Mesendoderm (in vitro differentiated cells): ENCODE measurements around the gene MOGAT1.
"Not testable (repeated sequence)": the region's sequence is repeated elsewhere in the genome, so short reads cannot be mapped to it uniquely, and the experiment has no call there.

ENCODE experiments used
- DNase-seq: peaks from one replicate; pipeline ENCODE4 v3.0.0; 2013
- H2AK5ac ChIP-seq: 2 replicates; pipeline ENCODE4 v1.6.1; 2013; ENCODE audit warnings: low read length, inconsistent platforms
- H2BK120ac ChIP-seq: 2 replicates; pipeline ENCODE4 v1.6.1; 2013; ENCODE audit warnings: low read depth, mild to moderate bottlenecking, low read length, moderate library complexity, mixed read lengths
- H2BK15ac ChIP-seq: replicated peaks from 2 replicates; pipeline ENCODE4 v1.6.1; 2013; ENCODE audit warnings: low read depth, mild to moderate bottlenecking, moderate library complexity
- H2BK5ac ChIP-seq: 2 replicates; pipeline ENCODE4 v1.6.1; 2013; ENCODE audit warnings: low read length, inconsistent platforms
- H3K18ac ChIP-seq: 2 replicates; pipeline ENCODE4 v1.6.1; 2013; ENCODE audit warnings: mild to moderate bottlenecking, low read length, mixed read lengths
- H3K23ac ChIP-seq: one replicate; pipeline ENCODE4 v1.6.1; 2013; ENCODE audit warnings: low read length
- H3K27ac ChIP-seq: 2 replicates; pipeline ENCODE4 v1.5.1; 2013; ENCODE audit warnings: low read depth, mild to moderate bottlenecking, inconsistent platforms, low read length, moderate library complexity
- H3K27me3 ChIP-seq: 2 replicates; pipeline ENCODE4 v1.6.1; 2013; ENCODE audit warnings: low read length, control low read depth, mild to moderate bottlenecking, inconsistent platforms; ENCODE audit not compliant: insufficient read depth, poor library complexity
- H3K36me3 ChIP-seq: 2 replicates; pipeline ENCODE4 v1.6.1; 2013; ENCODE audit warnings: low read length, inconsistent platforms; ENCODE audit not compliant: control insufficient read depth, insufficient read depth
- H3K4ac ChIP-seq: one replicate; pipeline ENCODE4 v1.6.1; 2013; ENCODE audit warnings: low read depth, mild to moderate bottlenecking, low read length, moderate library complexity
- H3K4me1 ChIP-seq: 2 replicates; pipeline ENCODE4 v1.6.1; 2013; ENCODE audit warnings: low read depth, low read length, inconsistent platforms; ENCODE audit not compliant: control insufficient read depth
- H3K4me2 ChIP-seq: 2 replicates; pipeline ENCODE4 v1.6.1; 2013; ENCODE audit warnings: low read length
- H3K4me3 ChIP-seq: 2 replicates; pipeline ENCODE4 v1.5.1; 2013; ENCODE audit warnings: mild to moderate bottlenecking, low read length
- H3K56ac ChIP-seq: one replicate; pipeline ENCODE4 v1.6.1; 2013; ENCODE audit warnings: low read length
- H3K79me1 ChIP-seq: 2 replicates; pipeline ENCODE4 v1.6.1; 2013; ENCODE audit warnings: low read length, inconsistent platforms
- H3K79me2 ChIP-seq: 2 replicates; pipeline ENCODE4 v1.6.1; 2013; ENCODE audit warnings: mild to moderate bottlenecking, low read length; ENCODE audit not compliant: control insufficient read depth, insufficient read depth
- H3K9ac ChIP-seq: 2 replicates; pipeline ENCODE4 v1.6.1; 2013; ENCODE audit warnings: low read length, inconsistent platforms
- H4K5ac ChIP-seq: one replicate; pipeline ENCODE4 v1.6.1; 2013; ENCODE audit warnings: low read length
- H4K8ac ChIP-seq: one replicate; pipeline ENCODE4 v1.6.1; 2013; ENCODE audit warnings: low read depth, mild to moderate bottlenecking, control low read depth, low read length, moderate library complexity
- WGBS: extraction: QIAGEN DNeasy Blood & Tissue Kit; methylation state at CpG from one replicate; pipeline ENCODE4 v1.1.7; 2013; ENCODE audit warnings: low lambda C conversion rate, missing lambda C conversion rate; ENCODE audit not compliant: insufficient coverage; ENCODE audit errors: extremely low coverage; 5-methylcytosine and 5-hydroxymethylcytosine counted together

The MOGAT1 gene

GRCh38 chr2:222755593-222755992 lies 84.1 kb downstream of the MOGAT1 start:
- H3K9ac ChIP-seq, H4K8ac ChIP-seq, H2BK5ac ChIP-seq, H3K23ac ChIP-seq, H3K18ac ChIP-seq, H3K79me1 ChIP-seq, H3K79me2 ChIP-seq, H3K27ac ChIP-seq, H3K36me3 ChIP-seq, DNase-seq, H3K4me1 ChIP-seq, H3K56ac ChIP-seq, H4K5ac ChIP-seq, H3K4me2 ChIP-seq, H3K27me3 ChIP-seq, H2BK15ac ChIP-seq, H3K4ac ChIP-seq, H2AK5ac ChIP-seq, H2BK120ac ChIP-seq, H3K4me3 ChIP-seq: not testable (repeated sequence)
- no CpG with 5 or more reads among the region's 5 CpGs for WGBS

GRCh38 chr2:222756362-222756831 lies 84.9 kb downstream of the MOGAT1 start:
- H3K23ac ChIP-seq: no peak overlapping the region
- H2BK5ac ChIP-seq: no peak overlapping the region
- no peak overlapping the region for H3K18ac ChIP-seq
- H3K79me2 ChIP-seq: no peaks in the 10 kb centered on the region
- DNase-seq: no peak
- no peak overlapping the region for H2BK120ac ChIP-seq
- no peak overlapping the region for H3K4me2 ChIP-seq
- no peak overlapping the region for H3K27ac ChIP-seq
- no peak overlapping the region for H3K4ac ChIP-seq
- no peak overlapping the region for H3K4me3 ChIP-seq
- no peak overlapping the region for H3K56ac ChIP-seq
- H2BK15ac ChIP-seq: no peak overlapping the region
- H4K5ac ChIP-seq: no peak overlapping the region
- no CpG with 5 or more reads among the region's 3 CpGs for WGBS
- H3K4me1 ChIP-seq: peaks cover 2% of the 10 kb centered on the region
- no peak overlapping the region for H2AK5ac ChIP-seq
- H3K9ac ChIP-seq: no peak overlapping the region
- H3K36me3 ChIP-seq: no peaks in the 10 kb centered on the region
- no peaks in the 10 kb centered on the region for H3K79me1 ChIP-seq
- H4K8ac ChIP-seq: no peak overlapping the region
- no peaks in the 10 kb centered on the region for H3K27me3 ChIP-seq

- no peak overlapping the region for H3K56ac ChIP-seq
- no peak overlapping the region for H3K4ac ChIP-seq
- no peak overlapping the region for H3K23ac ChIP-seq
- peak; percentile 76 for DNase-seq
- no peak overlapping the region for H2BK120ac ChIP-seq
- H2AK5ac ChIP-seq: no peak overlapping the region
- no peak overlapping the region for H3K27ac ChIP-seq
- H4K5ac ChIP-seq: no peak overlapping the region
- no peak overlapping the region for H2BK15ac ChIP-seq
- no peaks in the 10 kb centered on the region for H3K79me2 ChIP-seq
- H3K79me1 ChIP-seq: no peaks in the 10 kb centered on the region
- no CpG with 5 or more reads among the region's 5 CpGs for WGBS
- H3K27me3 ChIP-seq: no peaks in the 10 kb centered on the region
- H3K36me3 ChIP-seq: no peaks in the 10 kb centered on the region
- H3K9ac ChIP-seq: no peak overlapping the region
- no peak overlapping the region for H3K4me2 ChIP-seq
- no peak overlapping the region for H3K18ac ChIP-seq
- peaks cover 2% of the 10 kb centered on the region for H3K4me1 ChIP-seq
- H3K4me3 ChIP-seq: no peak overlapping the region
- no peak overlapping the region for H4K8ac ChIP-seq
- H2BK5ac ChIP-seq: no peak overlapping the region
These were observed 85.6 kb downstream of the MOGAT1 start for GRCh38 chr2:222756951-222757650.
